K562 treated with DMSO at 1 percent for 48 hours (cell line): ENCODE data around the gene ATP5F1B. TPM values are rescaled to one million over a fixed set of nuclear protein-coding genes. Genes with fewer than 3 reads are reported as not detected.

ENCODE experiments used
- total RNA-seq: library from RNA; unstranded; fragments of 300-600 nt; gene quantifications from 2 replicates; pipeline ENCODE4 v1.2.3, GENCODE V29; 2022; ENCODE audit warnings: low replicate concordance; ENCODE audit errors: extremely low read depth

The ATP5F1B gene
- total RNA-seq = 1,380 TPM in 1 of 2 replicates, not detected in the other

GRCh38 chr12:56645717-56646446 is at the start of gene ATP5F1B:
TSS of gene ATP5F1B (minus strand) at chr12:56645984. CDS start at chr12:56645963, 21 bp downstream.

DNA sequence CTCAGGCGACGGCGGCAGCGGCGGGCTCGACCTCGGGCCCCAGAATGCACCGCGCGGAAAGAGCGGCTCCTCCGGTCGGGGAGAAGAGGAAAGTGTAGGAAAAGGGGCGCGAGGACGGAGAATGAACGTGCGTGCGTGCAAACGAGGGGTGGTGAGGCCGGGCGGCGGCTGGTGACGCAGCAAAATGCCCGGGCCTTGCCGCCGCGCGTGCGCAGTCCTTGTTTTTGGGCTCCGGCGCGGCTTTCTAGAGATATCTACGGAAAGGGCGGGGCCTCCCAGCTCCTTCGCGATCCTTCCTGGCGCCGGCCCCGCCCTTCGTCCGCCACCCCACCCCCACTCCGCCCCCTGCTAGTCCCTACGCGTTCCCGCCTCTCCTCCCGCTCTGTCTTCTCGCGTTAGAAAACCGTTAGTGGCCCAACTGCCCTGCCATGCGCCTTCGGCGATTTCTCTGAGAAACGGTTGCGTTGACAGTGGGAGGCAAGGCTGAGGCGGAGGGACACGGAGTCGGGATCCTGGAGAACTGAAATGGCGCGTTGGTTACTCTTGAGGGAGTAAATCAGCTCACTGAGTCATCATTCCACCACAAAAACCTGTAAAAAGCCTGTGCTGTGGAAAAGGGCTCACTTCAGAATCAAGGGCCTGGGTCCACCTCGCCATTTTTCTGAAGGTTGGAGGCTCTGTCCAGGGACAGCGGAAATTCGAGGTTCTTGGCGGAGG is 42.5 kb upstream of the ATP5F1B start, which contains the start of gene PTGES3:
TSS of gene PTGES3 (minus strand) at position 156 of the 717 bp plus-strand sequence. CDS start 285 bp downstream, outside the sequence.

DNA sequence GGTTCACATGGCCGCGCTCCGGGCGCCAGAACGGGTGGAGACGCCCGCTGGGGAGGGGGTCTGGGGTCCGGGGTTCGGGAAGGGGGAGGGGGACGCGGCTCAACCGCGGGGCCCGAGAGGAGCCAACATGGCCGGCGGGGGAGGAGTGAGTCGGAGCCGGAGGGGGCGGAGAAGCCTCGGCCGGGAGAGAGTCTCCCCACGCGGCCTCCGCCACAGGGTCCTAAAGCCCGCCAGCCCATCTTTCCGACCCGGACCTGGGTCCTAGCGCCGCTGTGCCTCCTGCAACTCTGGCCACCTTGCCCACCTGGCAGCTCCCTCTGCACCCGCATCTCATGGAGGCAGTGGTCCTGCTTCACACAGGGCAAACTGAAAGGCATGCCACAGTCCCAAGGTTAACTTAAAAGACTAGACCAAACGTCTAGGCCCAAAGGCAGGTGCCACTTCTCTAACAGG is 15.6 kb downstream of the ATP5F1B start, which contains the start of gene BAZ2A:
TSS of gene BAZ2A (minus strand) at position 147 of the 453 bp plus-strand sequence. CDS start 12,796 bp downstream, outside the sequence.

Other genes with a start within 250 kb of the ATP5F1B start
- gene TIMELESS, start 196.6 kb downstream of the ATP5F1B start, total RNA-seq = not detected in 2 replicates
- not detected in 2 replicates for gene MIP, start 191.3 kb downstream of the ATP5F1B start, total RNA-seq
- gene SPRYD4, start 177.4 kb downstream of the ATP5F1B start, total RNA-seq = not detected in 2 replicates
- gene GLS2, start 157.8 kb downstream of the ATP5F1B start, total RNA-seq = not detected in 2 replicates
- not detected in 2 replicates for gene RBMS2, start 124.2 kb downstream of the ATP5F1B start, total RNA-seq
- gene BAZ2A, start 15.7 kb downstream of the ATP5F1B start, total RNA-seq = not detected in 2 replicates
- gene PTGES3, start 42.3 kb upstream of the ATP5F1B start, total RNA-seq = not detected in 2 replicates
- 1,547 TPM in 1 of 2 replicates, not detected in the other for gene NACA, start 79.3 kb upstream of the ATP5F1B start, total RNA-seq
- gene PRIM1, start 106.3 kb upstream of the ATP5F1B start, total RNA-seq = not detected in 2 replicates
- gene HSD17B6, start 117.3 kb upstream of the ATP5F1B start, total RNA-seq = not detected in 2 replicates